Parathyroid adenoma (tissue), 2 donors: ENCODE measurements around the gene TUT7.

ENCODE experiments used
- H2AFZ ChIP-seq: fragments of 300-600 bp; sonication (generic); one replicate; pipeline ENCODE4 v1.7.0; 2017; ENCODE audit warnings: antibody characterized with exemption, mild to moderate bottlenecking
- H3K27ac ChIP-seq: fragments of 300-600 bp; sonication (generic); one replicate; pipeline ENCODE4 v1.7.0; 2017
- H3K27me3 ChIP-seq: fragments of 300-600 bp; sonication (generic); one replicate; pipeline ENCODE4 v1.7.0; 2017; ENCODE audit warnings: low read length; ENCODE audit not compliant: control insufficient read depth, insufficient read depth
- H3K36me3 ChIP-seq: fragments of 300-600 bp; sonication (generic); one replicate; pipeline ENCODE4 v1.7.0; 2017; ENCODE audit warnings: low read length; ENCODE audit not compliant: control insufficient read depth, insufficient read depth
- H3K4me1 ChIP-seq: fragments of 300-600 bp; sonication (generic); one replicate; pipeline ENCODE4 v1.7.0; 2017; ENCODE audit warnings: control low read depth
- H3K4me2 ChIP-seq: fragments of 300-600 bp; sonication (generic); one replicate; pipeline ENCODE4 v1.7.0; 2017; ENCODE audit warnings: low read length
- H3K4me3 ChIP-seq: fragments of 300-600 bp; sonication (generic); one replicate; pipeline ENCODE4 v1.7.0; 2017; ENCODE audit warnings: low read depth, low read length
- H3K79me2 ChIP-seq: fragments of 300-600 bp; sonication (generic); one replicate; pipeline ENCODE4 v1.7.0; 2017; ENCODE audit warnings: control low read depth
- H3K9ac ChIP-seq: fragments of 300-600 bp; sonication (generic); one replicate; pipeline ENCODE4 v1.7.0; 2017; ENCODE audit warnings: mild to moderate bottlenecking
- H3K9me3 ChIP-seq: fragments of 300-600 bp; sonication (generic); one replicate; pipeline ENCODE4 v1.7.0; 2017; ENCODE audit warnings: low read length; ENCODE audit not compliant: control insufficient read depth
- TF ChIP-seq, protein P1 (sequence below): fragments of 300-600 bp; sonication (generic); IDR thresholded peaks from one replicate; pipeline ENCODE4 v1.7.0; 2017; ENCODE audit warnings: antibody characterized with exemption, mild to moderate bottlenecking
- donor health status: primary hyperparathyroidism.

TUT7 gene

DNA sequence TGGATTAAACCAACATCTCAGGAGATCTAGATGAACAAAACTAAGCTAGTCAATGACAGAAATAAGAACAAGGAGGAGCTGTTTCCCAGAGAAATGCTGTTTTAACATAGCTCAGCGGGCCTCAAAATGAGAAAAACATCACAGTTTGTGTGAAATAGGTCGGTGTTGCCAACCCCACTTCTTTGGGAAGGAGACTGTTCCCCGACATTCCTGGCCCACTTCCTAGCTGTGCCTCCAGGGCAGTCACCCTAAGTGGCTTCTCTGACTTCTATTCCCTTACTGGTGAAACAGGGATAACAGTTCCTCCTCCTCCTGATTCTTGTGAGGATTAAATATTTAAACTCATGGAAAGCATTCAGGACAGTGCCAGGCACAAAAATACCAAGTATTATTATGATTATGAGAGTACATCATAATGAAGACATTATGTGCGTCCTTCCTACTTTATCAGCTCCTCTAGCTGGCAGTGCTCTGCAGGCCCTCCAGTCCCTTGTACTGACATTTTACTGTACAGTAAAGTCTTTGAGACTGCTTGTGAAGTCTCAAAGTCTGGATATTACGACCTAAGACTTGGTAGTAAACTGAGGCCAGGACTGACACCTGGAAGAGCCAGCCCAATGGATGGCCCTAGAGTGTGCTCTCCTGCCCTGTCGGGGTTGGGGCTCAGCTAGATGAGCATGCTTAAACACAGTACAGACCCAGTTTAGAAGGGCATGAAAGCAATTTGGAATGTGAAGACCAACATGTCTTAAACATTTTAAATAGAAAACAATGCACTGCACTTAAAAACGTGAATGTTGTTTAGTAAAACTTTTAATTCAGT lies 79.2 kb downstream of the TUT7 start:
- TF ChIP-seq, protein P1, sequence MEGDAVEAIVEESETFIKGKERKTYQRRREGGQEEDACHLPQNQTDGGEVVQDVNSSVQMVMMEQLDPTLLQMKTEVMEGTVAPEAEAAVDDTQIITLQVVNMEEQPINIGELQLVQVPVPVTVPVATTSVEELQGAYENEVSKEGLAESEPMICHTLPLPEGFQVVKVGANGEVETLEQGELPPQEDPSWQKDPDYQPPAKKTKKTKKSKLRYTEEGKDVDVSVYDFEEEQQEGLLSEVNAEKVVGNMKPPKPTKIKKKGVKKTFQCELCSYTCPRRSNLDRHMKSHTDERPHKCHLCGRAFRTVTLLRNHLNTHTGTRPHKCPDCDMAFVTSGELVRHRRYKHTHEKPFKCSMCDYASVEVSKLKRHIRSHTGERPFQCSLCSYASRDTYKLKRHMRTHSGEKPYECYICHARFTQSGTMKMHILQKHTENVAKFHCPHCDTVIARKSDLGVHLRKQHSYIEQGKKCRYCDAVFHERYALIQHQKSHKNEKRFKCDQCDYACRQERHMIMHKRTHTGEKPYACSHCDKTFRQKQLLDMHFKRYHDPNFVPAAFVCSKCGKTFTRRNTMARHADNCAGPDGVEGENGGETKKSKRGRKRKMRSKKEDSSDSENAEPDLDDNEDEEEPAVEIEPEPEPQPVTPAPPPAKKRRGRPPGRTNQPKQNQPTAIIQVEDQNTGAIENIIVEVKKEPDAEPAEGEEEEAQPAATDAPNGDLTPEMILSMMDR: no peak
- Histone ChIP-seq H3K4me2 (no peak overlapping the region), H3K27ac (no peak overlapping the region), H3K4me1 (no peaks in the 10 kb centered on the region), H3K9ac (no peak overlapping the region), H3K27me3 (no peaks in the 10 kb centered on the region), H2AFZ (no peak overlapping the region), H3K9me3 (no peaks in the 10 kb centered on the region), H3K4me3 (no peak overlapping the region), H3K79me2 (peaks cover 10% of the 10 kb centered on the region), H3K36me3 (no peaks in the 10 kb centered on the region)

DNA sequence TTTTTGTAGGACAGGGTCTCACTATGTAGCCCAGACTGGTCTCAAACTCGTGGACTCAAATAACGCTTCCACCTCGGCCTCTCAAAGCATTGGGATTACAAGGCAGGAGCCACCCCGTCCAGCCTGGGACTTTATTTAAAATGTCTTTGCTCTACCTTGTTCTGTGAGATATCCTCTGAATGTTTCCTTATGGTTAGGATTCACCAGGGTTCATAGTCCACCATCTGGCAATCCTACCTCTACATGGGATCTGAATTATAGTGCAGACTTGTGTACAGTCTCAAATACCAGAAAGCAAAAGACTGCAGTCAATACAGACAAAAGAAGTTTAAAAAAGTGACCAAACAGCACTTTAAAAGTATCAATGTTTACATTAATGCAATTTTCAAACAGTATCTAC lies 82.0 kb downstream of the TUT7 start:
- Histone ChIP-seq H3K4me2 (no peak overlapping the region), H3K9me3 (no peaks in the 10 kb centered on the region), H3K79me2 (peaks cover 5% of the 10 kb centered on the region), H3K9ac (no peak overlapping the region), H3K27ac (no peak overlapping the region), H3K4me3 (no peak overlapping the region), H3K4me1 (no peaks in the 10 kb centered on the region), H3K36me3 (no peaks in the 10 kb centered on the region), H3K27me3 (no peaks in the 10 kb centered on the region), H2AFZ (no peak overlapping the region)
- TF ChIP-seq, protein P1: no peak

DNA sequence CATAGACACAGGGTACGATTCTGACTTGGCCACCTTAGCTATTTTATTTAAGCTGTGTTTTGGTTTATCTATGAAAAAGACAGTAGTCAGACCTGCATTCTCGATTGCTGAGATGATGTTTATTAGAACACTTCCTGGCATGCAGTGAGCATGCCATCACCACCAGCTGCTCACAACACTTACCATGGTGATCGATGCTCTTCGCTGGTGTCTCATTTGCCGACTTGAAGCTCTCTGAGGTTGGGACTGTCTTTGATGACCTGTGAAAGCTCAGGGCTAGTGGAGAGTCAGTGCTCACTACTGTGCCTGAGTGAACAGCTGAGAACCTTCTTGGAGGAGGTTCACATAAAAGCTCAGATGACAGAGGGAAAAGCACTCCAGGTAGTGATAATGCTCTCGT lies 90.3 kb downstream of the TUT7 start:
- TF ChIP-seq, protein P1: no peak
- Histone ChIP-seq H3K27ac (no peak overlapping the region), H2AFZ (no peak overlapping the region), H3K27me3 (no peaks in the 10 kb centered on the region), H3K4me2 (no peak overlapping the region), H3K4me3 (no peak overlapping the region), H3K9me3 (no peaks in the 10 kb centered on the region), H3K9ac (no peak overlapping the region), H3K36me3 (no peaks in the 10 kb centered on the region), H3K4me1 (no peaks in the 10 kb centered on the region), H3K79me2 (no peaks in the 10 kb centered on the region)

DNA sequence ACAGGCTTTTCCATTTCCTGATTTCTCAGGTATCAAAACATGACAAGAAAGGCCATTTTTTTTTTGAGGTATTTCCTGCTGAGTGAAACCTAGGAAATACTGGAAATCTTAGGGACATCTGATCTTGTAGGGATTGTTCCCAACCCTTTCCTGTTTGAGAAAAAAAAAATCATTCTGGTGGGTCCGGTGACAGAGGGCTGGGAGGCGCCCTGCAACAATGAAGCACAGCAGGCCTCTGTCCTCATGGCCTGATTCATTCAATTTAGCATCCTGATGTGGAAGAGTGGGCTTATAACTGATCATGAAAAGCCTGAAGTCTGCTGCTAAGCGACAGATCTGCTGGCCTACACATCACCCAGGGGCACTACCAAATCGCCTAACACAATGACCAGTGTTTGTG lies 91.7 kb downstream of the TUT7 start:
- H3K9ac ChIP-seq: no peak overlapping the region
- H3K27ac ChIP-seq: no peak overlapping the region
- H3K4me3 ChIP-seq: no peak overlapping the region
- no peaks in the 10 kb centered on the region for H3K4me1 ChIP-seq
- H3K36me3 ChIP-seq: no peaks in the 10 kb centered on the region
- H3K79me2 ChIP-seq: no peaks in the 10 kb centered on the region
- H2AFZ ChIP-seq: no peak overlapping the region
- H3K4me2 ChIP-seq: no peak overlapping the region
- H3K9me3 ChIP-seq: no peaks in the 10 kb centered on the region
- TF ChIP-seq, protein P1: no peak
- no peaks in the 10 kb centered on the region for H3K27me3 ChIP-seq

DNA sequence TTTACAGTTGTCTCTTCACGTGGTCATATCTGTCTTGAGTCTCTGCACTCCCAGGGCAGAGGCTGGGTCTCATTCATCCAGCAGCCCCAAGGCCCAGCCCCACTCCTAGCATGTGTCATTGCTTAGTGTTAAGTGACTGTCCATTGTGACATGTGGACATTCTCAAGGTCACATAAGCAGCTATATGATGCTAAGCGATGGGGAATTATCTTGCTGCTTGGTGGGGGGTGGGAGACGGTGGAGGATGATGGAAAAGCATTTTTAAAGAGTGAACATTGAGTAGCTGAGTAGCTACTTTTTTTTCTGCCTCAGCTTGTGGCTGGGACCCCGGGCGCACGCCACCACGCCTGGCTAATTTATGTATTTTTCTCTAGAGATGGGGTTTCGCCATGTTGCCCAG lies 94.7 kb downstream of the TUT7 start, which contains the start of gene C9orf153:
Gene C9orf153, minus strand, starts transcription at position 101 of the 400 bp plus-strand sequence. CDS start 30,054 bp downstream, outside the sequence.
- no peaks in the 10 kb centered on the region for H3K36me3 ChIP-seq
- no peak within 1 kb of the TSS for H3K4me3 ChIP-seq
- H3K79me2 ChIP-seq: no peaks in the 10 kb centered on the region
- no peaks in the 10 kb centered on the region for H3K9me3 ChIP-seq
- H3K4me2 ChIP-seq: no peak within 1 kb of the TSS
- H3K27ac ChIP-seq: no peak within 1 kb of the TSS
- H2AFZ ChIP-seq: no peak within 1 kb of the TSS
- no peak within 1 kb of the TSS for H3K9ac ChIP-seq
- no peaks in the 10 kb centered on the region for H3K4me1 ChIP-seq
- TF ChIP-seq, protein P1: no peak
- no peaks in the 10 kb centered on the region for H3K27me3 ChIP-seq
